Ovary (tissue), 3 donors: Measurements from ENCODE around the gene KCNIP4.

Experiments used
- CTCF ChIP-seq, 3 donors: fragments of 450-650 bp in 2 of 3; fragments of 200-600 bp in 1 of 3; IDR thresholded peaks; one replicate each; pipeline versions ENCODE4 v1.5.1 to v1.8.0; 2016 to 2022; ENCODE audit warnings: antibody characterized with exemption in 3 of 3, mild to moderate bottlenecking in 1 of 3
- POLR2A ChIP-seq: fragments of 450-650 bp; IDR thresholded peaks from one replicate; pipeline ENCODE4 v1.6.1; 2017; ENCODE audit warnings: antibody characterized with exemption, mild to moderate bottlenecking, moderate library complexity
- donor health status: DM: no; HTN: no; CAD: no.

DNA sequence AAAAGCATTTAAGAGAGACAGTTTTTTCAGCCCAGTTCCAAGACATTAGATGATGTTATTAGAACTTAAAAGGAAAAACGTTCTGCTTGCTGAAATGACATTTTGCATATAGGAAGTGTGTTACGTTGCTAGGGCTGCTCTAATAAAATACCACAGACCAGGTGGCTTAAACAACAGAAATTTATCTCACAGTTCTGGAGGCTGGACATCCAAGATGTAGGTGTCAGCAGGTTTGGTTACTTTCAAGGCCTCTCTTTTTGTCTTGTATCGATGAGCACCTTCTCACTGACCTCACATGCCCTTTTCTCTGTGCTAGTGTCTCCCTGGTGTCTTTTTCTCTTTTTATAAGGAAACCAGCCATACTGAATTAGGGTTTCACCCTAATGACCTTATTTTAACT is 1043.6 kb downstream of the KCNIP4 start:
- TF ChIP-seq CTCF (IDR thresholded peaks at IDR 0.05) (no peak), POLR2A (no peak)
